Raji (cell line): ENCODE results near the gene METTL21C.

ENCODE experiments used
- POLR2A ChIP-seq: IDR thresholded peaks from 2 replicates; pipeline ENCODE4 v1.6.1; 2011; ENCODE audit warnings: low read depth, low read length, control low read depth; ENCODE audit not compliant: insufficient read depth

Gene METTL21C

DNA sequence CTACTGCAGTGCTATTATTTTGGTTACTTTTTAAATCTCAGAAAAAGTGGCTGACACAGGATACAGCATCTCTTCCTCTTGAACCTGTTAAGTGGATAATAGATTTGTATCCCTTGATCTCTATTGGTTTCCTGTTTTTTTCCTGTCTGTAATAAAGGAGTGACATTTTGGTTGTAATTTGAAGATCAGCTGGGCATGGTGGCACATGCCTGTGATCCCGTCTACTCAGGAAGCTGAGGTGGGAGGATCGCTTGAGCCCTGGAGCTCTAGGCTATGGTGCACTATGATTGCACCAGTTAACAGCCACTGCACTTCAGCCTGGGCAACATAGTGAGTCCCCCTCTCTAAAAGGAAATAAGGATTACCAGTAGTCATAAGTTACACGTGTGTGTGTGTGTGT lies 46.8 kb downstream of the METTL21C start:
- no peak for TF ChIP-seq POLR2A

DNA sequence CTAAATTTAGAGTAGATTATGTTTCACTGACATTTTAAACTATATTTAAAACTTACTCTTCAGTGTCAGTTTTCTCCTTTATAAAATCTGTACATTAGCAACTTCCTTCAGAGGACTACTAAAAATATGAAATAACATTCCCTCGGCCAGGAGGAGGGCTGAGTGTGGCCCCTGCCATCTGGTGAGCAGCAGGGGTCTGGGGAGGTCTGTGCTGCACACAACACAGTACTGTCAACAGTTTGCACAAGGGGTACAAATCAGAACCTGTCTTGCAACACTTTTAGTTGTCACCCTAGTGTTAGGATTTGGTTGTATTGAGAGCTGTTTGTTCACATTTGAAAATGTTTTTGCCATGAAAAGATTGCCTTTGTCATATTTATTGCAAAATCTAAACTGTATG lies 49.1 kb downstream of the METTL21C start:
- no peak for TF ChIP-seq POLR2A

DNA sequence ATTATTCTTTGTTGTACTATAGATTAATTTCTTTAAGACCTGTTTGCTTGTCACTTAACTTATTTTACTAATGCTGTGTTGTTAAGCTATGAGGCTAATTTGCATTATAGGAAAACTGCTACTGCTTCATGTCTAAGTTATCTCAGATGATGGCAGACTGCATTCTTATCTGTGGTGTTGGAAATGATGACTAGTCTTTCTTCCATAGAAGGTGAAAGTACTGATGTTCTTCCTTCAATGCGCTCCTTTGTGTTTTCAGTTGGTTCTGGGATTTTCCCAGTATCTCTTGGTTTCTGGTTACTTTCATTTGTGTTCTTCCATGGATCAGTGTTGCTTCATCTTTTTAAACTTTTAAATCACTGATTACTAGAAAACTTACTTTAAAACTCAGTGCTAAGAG lies 51.2 kb downstream of the METTL21C start:
- no peak for TF ChIP-seq POLR2A

DNA sequence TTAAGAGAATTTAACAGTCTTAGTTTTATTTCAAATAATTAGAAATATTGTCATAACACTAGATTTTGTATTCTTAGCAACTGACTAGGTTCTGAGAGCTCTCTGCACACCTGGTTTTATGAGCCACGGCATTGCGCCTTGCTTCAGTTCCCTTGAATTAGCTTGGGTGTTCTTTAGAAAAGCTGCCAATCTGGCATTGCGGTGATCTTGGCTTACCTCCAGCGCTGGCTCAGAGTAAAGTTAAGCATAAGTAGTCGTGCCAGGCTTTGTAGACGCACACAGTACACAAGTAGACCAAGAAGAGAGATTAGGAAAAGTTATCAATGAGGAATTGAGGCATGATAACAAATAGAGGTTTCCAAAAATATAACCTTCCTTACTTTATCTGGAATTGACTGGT lies 52.4 kb downstream of the METTL21C start:
- TF ChIP-seq POLR2A, result no peak

DNA sequence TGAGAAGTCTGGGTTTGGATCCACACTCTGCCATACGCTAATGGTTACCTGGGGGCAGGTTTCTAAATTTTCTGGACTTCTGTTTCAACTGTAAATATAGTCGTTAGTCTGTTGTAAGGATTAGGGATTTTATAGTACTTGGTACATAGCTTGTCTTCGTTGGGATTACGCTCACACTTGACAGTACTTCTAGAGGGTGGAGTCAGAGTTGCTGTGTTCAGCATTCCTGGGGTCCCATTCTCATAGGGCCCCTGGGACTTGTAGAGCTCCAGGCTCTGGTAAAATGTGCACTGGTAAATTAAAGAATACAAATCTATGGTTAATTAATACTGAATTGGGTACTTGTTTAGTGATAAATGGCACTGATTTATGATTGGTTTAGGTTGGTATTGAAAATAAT lies 52.8 kb downstream of the METTL21C start:
- no peak for TF ChIP-seq POLR2A

DNA sequence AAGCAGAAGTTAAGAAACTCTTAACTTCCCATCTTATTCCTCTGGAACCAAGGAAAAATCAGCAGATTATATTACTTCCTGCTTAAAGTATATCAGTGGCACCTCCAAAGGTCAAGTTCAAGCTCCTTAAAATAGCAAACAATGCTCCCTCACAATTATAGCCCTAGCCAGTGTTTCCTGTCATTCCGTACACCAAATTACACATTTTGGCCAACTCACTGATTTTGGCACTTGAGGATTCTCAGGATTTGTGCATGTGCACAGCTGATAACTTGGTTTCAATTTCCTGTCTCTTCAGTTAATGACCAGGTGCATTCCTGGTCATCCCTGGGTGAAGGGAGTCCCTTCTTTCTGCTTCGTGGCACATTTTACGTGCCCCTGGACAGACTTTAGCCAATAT lies 56.1 kb downstream of the METTL21C start:
- no peak for TF ChIP-seq POLR2A
